ENCODE data around the gene CCR3.

DNA sequence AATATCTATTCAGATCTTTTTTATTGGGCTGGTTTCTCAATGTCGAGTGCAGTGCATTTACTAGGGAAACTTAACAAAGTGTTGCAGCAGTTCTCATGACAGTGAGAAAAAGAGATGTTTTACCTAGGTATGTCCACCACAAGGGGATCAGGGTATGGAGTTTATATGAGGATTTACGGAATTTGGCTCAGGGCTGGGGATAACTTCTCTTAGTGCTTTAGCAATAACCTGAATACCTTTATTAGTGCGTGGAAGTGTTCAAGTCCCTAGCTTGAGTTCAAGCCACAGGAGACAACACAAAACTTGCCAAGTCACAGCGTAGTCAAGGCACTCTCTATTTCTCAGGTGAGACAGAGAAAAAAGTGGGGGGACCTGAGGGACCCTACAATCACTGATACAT is 3.9 kb upstream of the CCR3 start:
- TF ChIP-seq, protein P1, sequence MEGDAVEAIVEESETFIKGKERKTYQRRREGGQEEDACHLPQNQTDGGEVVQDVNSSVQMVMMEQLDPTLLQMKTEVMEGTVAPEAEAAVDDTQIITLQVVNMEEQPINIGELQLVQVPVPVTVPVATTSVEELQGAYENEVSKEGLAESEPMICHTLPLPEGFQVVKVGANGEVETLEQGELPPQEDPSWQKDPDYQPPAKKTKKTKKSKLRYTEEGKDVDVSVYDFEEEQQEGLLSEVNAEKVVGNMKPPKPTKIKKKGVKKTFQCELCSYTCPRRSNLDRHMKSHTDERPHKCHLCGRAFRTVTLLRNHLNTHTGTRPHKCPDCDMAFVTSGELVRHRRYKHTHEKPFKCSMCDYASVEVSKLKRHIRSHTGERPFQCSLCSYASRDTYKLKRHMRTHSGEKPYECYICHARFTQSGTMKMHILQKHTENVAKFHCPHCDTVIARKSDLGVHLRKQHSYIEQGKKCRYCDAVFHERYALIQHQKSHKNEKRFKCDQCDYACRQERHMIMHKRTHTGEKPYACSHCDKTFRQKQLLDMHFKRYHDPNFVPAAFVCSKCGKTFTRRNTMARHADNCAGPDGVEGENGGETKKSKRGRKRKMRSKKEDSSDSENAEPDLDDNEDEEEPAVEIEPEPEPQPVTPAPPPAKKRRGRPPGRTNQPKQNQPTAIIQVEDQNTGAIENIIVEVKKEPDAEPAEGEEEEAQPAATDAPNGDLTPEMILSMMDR (conservative IDR thresholded peaks at IDR 0.05), result no peak
- no peak for TF ChIP-seq ZFX (IDR thresholded peaks at IDR 0.05)
